ENCODE results near the gene RNF43.

RNF43 gene

GRCh38 chr17:58414596-58414997 lies 2.7 kb downstream of the RNF43 start:
- TF ChIP-seq, protein P1, sequence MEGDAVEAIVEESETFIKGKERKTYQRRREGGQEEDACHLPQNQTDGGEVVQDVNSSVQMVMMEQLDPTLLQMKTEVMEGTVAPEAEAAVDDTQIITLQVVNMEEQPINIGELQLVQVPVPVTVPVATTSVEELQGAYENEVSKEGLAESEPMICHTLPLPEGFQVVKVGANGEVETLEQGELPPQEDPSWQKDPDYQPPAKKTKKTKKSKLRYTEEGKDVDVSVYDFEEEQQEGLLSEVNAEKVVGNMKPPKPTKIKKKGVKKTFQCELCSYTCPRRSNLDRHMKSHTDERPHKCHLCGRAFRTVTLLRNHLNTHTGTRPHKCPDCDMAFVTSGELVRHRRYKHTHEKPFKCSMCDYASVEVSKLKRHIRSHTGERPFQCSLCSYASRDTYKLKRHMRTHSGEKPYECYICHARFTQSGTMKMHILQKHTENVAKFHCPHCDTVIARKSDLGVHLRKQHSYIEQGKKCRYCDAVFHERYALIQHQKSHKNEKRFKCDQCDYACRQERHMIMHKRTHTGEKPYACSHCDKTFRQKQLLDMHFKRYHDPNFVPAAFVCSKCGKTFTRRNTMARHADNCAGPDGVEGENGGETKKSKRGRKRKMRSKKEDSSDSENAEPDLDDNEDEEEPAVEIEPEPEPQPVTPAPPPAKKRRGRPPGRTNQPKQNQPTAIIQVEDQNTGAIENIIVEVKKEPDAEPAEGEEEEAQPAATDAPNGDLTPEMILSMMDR (conservative IDR thresholded peaks at IDR 0.05), result no peak

DNA sequence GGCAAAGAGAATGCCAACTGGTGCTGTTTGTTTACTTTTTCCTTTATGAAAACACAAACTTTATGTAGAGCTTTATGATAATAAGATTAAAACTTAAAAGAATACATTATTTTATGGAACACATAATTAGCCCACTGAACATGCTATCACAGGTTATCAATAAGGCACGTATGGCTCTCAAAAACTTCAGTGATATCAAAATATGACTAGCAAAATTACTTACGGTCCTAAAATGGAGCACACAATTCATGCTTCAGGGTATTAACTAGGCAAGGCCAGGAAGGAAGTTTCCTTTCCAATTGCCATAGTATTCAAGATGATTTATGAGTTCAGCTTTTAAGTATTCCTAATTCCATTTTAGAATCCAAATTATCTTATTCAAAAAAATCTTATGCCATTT lies 3.6 kb downstream of the RNF43 start:
- TF ChIP-seq, protein P1 (conservative IDR thresholded peaks at IDR 0.05), result no peak
- peak overlapping the region; percentile 92 for H3K27ac ChIP-seq

More at GRCh38 chr17:58414596-58414997, 2.7 kb downstream of the RNF43 start:
- peak overlapping the region; percentile 92 for H3K27ac ChIP-seq

- peak overlapping the region; percentile 92 for H3K27ac ChIP-seq
Observed at GRCh38 chr17:58412961-58413586, 4.3 kb downstream of the RNF43 start.

DNA sequence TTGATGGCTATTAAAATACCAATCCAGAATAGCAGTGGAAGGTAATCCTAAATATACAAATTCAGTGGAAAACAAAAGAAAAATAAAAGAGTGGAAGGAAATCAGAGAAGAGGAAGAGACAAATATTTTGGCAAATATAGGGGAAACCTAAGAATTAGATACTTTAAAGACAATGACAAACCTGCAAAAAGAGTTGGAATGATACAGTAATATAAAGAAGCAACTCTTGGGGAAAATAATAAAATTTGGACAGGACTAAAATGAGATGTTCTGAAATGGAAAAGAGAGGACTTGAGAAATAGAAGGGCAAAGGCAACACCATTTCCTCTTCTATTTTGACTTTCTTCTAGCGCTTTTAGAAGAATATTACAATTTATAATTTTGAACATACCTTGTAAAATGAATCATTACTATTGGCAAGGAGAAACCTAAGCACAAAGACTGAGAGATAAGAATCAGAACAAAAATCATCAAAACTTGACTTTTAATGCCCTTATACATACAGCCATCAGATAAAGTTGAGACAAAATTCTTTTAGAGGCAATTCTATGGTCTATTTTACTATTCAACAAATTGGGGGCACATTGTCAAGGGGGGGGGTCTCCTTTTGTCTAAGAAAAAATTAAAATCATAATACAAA lies 5.2 kb downstream of the RNF43 start:
- TF ChIP-seq, protein P1 (conservative IDR thresholded peaks at IDR 0.05), result no peak
- H3K27ac ChIP-seq, result peak overlapping the region; percentile 92

More at GRCh38 chr17:58412961-58413586, 4.3 kb downstream of the RNF43 start:
- TF ChIP-seq, protein P1 (conservative IDR thresholded peaks at IDR 0.05), result no peak

GRCh38 chr17:58411408-58411894 lies 5.9 kb downstream of the RNF43 start:
- peak overlapping the region; percentile 92 for H3K27ac ChIP-seq
- TF ChIP-seq, protein P1 (conservative IDR thresholded peaks at IDR 0.05), result no peak

GRCh38 chr17:58410714-58411407 lies 6.5 kb downstream of the RNF43 start:
- TF ChIP-seq, protein P1 (conservative IDR thresholded peaks at IDR 0.05), result no peak

DNA sequence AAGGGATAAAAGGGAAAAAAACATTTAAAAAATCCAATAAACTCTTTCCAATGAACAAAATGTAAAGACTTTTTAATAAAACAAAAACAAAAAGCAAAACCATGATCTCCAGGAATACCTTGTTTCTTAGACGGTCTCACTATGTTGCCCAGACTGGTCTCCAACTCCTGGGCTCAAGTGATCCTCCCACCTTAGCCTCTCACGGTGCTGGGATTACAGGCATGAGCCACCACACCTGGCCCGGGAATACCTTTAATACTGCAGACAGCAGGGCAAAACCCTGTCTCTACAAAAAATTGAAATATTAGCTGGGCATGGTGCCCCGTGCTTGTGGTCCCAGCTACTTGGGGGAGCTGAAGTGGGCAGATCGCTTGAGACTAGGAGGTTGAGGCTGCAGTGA lies 7.9 kb downstream of the RNF43 start:
- TF ChIP-seq, protein P1 (conservative IDR thresholded peaks at IDR 0.05), result no peak

More at GRCh38 chr17:58410714-58411407, 6.5 kb downstream of the RNF43 start:
- peak overlapping the region; percentile 92 for H3K27ac ChIP-seq

More for the DNA sequence above, 7.9 kb downstream of the RNF43 start:
- H3K27ac ChIP-seq, result no peak overlapping the region
